NCI-H1436 (cell line): ENCODE data around the gene FLNB.
"Not testable (repeated sequence)": the region's sequence is repeated elsewhere in the genome, so short reads cannot be mapped to it uniquely, and the experiment has no call there.

Source experiments
- DNase-seq: peaks from one replicate; lab custom pipeline; 2025; lab: John Stamatoyannopoulos, UW

Gene FLNB

DNA sequence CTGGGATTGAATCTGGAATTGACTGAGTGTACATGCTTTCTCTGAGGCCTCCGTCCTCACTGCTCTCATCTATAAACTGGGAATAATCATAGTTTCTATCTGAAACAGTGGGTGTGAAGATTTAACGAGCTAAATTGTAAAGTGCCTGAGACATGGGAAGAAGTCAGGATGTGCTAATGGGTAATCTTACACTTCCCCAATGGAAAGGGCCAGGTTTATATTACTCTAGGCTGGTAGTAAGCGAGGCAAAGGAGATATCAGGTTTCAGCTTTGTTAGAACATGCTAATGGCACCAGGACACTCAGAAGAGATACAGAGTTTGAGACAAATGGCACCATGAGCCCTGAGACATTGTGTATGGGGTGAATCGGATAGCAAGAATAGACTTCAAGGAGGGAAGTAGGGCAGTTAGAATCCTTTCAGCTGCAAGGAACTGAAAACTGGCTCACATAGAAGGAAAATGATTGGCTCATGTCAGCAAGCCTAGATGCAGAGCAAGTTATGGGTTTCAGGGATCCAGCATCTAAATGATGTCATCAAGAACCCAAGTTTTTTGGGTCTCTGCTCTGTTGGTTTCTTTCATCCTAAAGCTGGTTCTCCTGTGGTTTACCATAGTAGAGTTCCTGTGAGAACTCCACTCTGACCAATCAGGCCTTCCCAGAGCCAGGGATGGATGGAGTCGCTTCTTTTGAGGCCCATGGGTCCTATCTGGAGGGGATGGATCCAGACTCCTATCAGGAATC is 21.8 kb downstream of the FLNB start:
- no peak for DNase-seq

DNA sequence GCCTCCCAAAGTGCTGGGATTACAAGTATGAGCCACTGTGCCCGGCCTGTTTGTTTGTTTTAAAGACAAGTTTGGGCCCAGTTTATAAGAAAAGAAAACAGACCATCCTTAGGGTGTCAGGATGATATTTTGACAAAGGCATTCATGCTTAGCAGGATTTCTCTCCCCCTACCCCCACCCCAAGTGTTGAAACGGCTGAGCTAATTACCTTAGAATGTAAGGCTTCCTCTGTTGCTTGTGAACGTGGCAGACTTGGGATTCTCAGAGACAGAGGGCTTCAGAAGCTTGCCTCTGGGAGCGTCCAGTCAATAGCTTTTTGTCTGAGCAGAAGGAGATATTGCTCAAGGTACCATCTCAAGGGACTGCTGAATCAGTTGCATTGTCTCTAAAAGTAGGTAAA is 24.0 kb downstream of the FLNB start:
- DNase-seq, result no peak

DNA sequence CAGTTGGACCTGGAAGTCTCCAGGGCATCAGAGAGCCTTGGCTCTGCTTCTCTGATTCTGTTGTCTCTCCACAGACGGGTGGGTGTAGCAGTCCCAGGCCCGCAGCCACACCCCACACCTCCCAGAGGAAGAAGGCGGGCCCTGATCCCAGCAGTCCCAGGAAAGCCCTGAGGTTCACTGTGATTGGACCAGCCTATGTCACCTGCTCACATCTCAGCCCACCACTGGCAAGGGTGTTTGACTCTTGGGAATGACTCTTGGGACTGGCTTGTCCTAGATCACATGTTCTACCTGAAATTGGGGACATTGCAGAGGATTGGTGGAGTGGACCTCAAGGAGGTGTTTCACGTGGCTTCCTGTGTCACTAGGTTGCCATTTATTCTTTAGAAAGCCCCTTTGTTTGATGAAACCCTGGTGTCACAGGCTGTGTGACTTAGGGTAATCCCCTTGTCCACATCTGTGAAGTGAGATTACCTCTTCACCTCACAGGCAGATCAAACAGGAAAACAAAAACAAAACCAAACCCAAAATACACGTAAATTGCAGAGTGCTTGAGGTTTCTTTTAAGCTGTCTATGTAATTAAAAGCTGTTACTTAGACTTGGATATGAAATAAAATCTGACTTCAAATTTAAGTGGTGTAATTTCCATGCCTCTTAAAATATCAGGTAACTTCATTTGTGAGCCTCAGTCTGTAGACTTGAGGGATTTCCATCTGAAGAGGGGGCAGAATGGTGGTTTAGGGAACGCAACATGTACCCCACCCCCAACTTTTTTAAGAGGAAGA is 26.7 kb downstream of the FLNB start:
- DNase-seq, result peak; percentile 37

DNA sequence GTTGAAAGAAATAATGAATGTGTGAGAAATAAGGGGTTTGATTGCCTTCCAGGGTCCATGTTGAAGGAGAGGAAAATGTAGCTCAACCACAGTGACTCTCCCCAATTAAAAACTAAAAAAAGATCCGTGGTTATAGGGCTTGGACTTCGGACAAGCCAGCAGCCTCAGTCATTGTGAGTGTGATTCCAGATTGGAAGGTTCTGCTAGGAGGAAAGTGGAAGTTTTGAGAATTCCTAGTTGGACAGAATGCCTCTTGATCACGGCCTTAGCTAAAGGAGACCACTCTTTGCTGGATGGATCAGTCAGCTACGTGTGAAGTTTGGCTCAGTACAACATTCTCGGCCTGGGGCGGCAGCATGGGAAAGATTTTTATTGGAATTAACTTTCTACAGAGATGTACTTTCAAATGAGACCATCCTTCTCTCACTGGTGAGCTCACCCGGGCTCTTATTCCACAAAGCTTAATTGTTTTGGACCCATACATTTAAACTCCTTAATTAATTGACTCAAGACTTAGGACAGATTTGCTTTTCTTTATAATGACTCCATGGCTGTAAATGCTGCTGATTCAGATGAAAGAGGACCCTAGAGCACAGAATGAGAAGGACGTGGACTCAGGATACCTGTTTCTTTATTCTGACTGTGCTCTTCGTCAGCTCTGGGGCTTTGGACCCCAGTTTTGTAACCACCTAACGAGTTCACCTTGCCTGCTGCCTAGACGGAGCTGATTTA is 27.5 kb downstream of the FLNB start:
- no peak for DNase-seq

DNA sequence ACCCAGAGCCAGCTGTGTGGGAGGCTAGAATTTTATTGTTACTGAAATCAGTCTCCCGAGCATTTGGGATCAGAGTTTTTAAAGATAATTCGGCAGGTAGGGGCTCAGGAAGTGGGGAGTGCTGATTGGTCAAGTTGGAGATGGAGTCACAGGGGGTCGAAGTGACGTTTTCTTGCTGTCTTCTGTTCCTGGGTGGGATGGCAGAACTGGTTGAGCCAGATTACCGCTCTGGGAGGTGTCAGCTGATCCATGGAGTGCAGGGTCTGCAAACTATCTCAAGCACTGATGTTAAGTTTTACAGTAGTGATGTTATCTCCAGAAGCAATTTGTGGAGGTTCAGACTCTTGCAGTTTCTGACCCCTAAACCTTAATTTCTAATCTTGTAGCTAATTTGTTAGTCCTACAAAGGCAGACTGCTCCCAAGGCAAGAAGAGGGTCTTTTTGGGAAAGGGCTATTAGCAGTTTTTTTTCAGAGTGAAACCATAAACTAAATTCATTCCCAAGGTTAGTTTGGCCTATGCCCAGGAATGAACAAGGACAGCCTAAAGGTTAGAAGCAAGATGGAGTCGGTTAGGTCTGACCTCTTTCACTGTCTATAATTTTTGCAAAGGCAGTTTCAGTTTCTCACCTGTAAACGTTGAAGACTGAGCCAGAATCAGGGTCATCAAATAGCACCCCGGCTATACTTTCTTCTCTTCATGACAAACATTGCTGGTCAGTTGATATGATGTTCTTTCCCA is 28.2 kb downstream of the FLNB start:
- DNase-seq, result no peak

DNA sequence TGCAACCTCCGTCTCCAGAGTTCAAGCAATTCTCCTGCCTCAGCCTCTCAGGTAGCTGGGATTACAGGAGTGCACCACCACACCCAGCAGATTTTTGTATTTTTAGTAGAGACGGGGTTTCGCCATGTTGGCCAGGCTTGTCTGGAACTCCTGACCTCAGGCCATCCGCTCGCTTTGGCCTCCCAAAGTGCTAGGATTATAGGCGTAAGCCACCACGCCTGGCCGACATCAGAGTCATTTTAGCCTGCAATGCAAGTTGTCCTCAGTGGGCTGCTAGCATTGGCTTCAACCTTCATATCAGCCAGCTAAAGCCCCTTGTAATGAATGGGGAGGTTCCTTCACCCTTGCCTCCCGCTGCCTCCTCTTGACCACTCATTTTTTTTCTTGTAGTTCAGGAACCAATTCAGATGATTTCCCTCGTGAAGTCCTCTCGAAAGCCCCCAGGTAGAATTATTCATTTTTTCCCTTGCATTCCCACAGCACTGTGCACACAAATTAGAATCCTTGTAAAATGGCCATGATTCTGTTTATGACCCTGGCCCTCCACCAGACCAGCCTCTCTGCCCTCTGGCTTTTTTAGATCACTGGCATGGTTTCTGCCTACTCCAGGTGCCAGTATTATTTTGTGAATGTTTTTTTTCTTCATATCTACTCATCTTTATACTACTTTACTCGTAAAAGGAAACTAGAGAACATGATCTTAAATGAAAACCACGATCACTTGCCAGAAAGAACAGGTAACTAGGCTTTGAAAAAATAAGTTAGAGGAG is 29.1 kb downstream of the FLNB start:
- DNase-seq, result no peak

DNA sequence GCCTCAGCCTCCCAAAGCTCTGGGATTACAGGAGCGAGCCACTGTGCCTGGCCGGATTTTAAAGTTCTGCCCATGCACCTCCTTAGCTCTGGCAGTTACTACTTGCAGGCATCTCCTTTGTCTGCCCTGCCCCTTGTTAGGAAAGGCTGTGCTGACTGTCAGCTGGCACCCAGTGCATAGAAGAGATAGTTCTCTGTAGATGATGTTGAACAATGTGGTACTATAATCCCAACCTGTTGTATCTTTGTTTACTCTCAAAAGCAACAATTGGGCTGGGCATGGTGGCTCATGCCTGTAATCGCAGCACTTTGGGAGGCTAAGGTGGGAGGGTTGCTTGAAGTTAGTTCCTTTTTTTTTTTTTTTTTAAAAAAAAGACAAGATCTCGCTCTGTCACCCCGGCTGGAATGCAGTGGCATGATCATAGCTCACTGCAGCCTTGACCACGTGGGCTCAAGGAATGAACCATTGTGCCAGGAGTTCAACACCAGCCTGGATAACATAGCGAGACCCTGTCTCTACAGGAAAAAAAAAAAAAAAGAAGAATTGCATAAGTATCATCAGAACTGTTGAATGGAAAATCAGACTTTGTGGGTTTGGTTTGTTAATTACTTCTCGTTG is 30.6 kb downstream of the FLNB start:
- DNase-seq, result no peak

DNA sequence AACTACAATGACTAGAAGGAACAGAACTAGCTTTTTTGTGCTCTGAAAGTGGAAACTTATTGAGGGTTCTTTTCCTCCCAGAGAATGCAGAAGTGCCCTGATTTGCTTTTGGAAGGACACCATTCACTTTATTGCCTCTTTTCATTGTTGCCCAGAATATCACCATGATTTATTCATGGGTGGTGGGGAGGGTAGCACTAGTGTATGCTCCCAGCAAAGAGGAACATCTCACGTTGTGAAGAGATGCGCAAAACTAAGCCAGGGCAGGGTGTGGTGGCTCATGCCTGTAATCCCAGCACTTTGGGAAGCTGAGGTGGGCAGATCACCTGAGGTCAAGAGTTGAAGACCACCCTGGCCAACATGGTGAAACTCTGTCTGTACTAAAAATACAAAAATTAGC is 31.4 kb downstream of the FLNB start:
- DNase-seq, result no peak

DNA sequence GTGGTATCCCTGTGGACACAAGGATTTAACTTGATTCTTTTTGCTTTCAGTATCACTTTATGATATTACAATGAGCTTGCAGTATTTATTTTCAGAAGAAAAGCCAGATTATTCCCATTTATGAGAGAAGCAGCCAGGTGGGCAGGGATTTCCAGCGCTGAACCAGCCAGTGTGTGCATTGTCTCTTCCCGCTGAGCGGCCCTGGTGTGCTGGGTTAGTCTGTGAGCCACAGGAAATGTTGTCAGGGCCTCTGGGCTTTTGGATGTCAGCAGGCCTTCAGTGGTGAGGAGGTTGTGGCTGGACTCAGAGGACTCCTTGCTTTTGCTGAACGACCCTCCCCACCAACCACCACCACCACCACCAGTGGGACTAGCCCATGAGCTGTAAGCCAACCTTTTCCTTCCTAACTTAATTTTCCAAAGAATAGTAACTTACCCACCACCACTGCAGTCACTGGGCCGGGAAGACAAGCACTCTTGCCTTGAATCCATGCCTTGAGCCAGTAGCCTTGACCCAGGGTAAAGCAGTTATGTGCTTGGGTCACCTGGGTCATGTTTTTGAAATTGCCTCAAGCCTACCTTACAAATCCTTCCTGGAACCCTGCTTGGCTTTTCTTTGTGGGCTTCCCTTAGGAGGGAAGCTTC is 33.1 kb downstream of the FLNB start:
- no peak for DNase-seq

DNA sequence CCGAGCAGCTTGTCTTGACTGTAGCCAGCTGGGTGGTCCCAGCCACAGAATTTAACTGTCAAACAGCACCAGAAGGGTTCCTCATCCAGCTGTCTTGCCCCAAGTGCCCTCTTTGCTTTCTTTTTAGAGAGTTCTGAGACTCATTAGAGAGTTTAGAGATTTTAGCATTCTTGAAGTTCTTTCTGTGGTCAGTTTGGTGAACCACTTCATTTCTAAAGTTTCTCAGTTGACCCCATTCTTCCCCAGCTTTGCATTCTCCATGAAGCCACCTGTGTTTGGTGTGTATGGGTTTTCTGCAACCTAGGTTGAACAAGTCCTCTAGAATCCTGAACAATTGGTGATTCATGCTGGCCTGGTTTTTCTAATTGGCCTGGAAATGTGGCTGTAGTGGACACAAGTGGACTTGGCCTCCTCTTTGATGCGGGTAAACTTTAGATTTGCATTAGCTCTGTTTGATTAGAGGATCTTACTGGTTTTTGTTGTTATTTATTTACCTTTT is 33.7 kb downstream of the FLNB start:
- DNase-seq, result no peak

DNA sequence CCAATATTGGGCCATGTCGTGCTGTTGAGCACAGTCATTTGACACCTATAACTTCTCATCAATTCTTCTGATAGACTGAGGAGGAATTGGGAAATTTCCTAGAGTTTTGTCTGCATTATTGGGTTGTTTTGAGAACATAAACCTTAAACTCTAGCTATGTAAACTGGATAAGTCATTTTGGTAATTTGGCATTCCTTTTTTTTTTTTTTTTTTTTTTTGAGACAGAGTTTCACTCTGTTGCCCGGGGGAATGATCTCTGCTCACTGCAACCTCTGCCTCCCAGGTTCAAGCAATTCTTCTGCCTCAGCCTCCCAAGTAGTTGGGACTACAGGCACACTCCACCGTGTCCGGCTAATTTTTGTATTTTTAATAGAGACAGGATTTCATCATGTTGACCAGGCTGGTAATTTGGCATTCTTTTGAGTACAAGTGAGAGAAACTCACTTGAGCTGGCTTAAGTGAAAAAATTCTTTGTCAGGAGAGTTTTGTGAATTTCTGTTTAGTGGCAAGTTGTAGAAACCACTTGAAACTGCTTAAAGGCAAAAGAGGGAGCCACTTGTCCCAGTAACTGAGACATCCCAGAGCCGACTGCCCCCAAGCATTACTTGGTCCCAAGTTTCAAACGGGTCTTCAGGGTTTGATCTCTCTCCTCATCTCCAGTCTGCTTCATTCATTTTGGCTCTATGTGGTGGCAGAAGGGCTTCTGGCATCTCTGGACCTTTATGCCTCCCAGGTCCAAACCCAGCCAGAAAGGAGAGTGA is 34.9 kb downstream of the FLNB start:
- no peak for DNase-seq

DNA sequence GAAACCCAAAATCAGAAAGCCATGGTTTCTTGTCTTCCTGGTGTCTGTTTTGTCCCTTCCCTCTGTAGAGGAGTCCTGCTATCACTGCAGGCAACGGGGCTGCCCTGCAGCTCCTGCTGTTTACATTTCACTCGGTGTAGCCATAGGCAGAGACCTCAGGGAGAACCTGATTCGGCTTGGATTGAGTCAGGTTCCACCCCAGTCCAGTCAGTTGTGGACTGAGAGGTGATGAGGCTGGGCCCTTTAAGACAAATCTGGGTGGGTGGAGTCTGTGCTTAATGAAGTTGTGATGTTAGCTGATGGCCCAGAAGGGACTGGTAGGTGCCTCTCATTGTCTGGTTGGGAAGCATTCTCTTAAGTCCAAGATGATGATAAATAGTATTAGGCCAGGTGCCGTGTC is 35.7 kb downstream of the FLNB start:
- DNase-seq, result no peak

DNA sequence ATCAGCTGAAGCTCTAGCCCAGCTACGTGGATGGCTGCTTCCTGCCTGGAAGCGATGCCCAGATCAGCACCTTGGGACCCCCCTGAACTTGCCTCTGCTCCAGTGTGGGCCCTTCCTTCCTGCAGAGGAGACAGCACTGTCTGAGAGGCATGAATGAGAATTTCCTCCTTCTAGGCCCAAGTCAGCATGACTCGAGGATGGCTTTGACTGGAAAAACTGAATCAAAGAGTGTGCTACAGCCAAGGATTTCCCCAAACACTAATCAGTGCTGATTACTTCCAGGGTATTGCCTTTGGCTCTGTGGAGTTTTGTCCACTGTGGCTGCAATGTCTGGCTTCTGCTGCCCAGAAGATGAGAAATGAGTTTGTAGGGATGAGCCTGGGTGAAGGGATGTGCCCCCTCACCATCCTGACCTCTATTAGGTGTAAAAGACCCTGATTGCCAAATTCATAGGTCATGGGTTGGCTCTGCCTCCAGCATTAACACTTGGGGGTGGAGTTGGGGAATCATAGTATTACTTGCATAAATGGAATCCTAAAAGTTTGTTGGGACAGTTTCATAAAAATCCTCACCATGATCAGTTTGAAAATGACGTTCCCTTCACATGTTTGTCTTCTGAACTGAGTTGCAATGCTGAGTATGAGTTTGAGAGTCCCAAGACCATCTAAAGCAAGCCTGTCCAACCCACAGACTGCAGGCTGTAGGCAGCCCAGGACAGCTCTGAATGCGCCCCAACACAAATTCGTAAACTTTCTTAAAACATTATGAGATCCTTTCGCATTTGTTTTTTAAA is 36.7 kb downstream of the FLNB start:
- no peak for DNase-seq

DNA sequence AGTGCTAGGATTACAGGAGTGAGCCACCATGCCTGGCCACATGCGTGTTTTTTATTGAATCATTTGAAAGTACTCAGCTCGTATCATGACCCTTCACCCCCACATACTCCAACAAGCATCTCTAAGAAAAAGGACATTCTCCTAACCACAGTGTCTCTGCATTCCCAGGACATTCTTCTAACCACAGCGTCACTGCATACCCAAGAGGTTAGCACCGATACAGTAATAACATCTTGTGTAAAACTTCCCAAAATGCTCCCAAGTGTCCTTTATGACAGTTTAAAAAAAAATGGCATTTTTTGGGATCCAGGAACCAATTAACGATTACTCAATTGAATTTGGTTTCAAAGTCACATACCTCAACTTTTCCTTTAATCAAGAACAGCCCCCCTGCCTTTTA is 39.6 kb downstream of the FLNB start:
- no peak for DNase-seq

DNA sequence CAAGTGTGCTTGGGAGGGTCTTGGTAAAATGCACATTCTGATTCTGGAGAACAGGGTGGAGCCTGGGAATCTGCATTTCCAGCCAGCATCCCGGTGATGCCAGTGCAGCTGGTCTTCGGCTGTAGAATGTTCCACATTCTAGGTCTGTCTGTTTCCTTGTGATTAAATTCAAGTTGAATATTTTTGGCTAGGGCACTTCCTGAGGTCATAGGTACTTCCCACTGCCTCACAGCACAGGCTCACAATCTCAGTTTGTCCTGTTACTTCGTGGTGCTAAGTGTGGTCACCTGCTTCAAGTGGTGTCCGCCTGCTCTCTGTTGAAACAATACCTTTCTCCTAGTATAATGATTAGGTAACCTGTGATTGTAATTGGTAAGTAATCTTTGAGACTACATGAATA is 40.1 kb downstream of the FLNB start:
- no peak for DNase-seq

DNA sequence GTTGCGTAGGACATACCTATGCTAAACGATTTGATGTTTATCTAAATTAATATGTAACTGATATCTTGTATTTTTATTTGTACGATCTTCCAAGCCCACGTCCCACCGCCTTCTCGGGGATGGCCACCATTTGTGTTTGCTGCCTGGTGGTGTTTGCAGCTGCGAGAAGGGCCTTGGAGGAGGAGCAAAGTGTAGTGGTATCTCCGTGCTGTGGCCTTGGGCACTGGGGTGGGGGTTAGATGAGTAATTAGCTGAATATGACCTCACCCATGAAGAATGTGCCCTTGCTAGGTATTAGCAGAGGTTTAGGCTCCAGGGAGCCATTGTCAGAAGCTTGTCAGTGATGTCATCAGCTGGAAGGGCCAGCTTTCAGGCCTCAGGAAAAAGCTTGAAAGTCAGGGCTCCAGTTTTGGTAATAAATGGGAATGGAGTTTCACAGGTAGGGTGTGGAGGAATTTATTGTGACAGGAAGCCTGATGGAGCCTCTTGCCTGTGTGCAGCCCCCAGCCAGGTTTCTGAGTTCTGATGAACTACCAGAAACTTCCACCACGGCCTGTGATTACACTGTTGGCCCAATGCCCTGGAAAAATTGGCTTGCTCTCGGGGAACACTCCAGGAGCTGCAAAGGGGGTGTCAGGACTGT is 41.0 kb downstream of the FLNB start:
- DNase-seq, result no peak

DNA sequence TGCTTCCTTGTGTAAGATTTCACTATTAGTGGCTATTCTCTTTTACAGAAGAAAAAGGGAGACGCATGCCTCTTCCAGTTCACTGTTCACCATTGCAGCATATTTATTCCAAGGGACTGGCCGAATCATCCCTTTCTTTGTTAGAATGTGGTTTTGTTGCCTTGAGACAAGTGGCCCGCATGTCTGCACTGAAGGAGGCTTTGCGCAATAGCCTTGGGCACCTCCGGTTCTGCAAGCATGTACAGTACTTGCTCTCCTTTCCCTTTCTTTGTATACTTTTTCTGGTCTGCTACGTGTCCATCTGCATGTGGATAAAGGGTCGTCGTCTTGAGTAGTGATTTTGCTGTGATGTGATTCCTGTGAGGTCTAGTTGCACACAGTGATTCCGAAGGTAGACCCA is 43.0 kb downstream of the FLNB start:
- no peak for DNase-seq

DNA sequence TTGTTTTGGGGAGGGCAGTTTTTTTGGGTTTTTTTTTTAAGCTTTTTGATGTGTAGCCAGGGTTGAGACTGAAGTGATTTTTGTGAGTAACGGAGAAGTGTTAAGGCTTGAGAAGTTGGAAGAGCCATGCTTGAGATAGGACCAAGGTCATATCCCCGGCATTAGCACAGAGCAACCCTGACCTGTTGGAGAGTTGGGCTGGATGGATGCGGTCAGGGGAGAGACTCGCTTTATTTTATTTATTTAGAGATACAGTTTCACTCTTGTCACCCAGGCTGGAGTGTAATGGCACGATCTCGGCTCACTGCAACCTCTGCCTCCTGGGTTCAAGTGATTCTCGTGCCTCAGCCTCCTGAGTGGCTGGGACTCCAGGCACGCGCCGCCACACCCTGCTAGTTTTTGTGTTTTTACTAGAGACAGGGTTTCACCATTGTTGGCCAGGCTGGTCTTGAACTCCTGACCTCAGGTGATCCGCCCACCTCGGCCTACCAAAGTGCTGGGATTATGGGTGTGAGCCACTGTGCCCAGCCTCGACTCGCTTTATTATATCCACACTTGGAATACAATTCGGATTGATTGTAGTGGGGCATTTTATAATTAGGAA is 43.5 kb downstream of the FLNB start:
- DNase-seq, result not testable (repeated sequence)
